Measurements from ENCODE around the gene PCGF1.

- TF ChIP-seq POLR2A (IDR thresholded peaks at IDR 0.05), result no peak
- TF ChIP-seq, protein P1, sequence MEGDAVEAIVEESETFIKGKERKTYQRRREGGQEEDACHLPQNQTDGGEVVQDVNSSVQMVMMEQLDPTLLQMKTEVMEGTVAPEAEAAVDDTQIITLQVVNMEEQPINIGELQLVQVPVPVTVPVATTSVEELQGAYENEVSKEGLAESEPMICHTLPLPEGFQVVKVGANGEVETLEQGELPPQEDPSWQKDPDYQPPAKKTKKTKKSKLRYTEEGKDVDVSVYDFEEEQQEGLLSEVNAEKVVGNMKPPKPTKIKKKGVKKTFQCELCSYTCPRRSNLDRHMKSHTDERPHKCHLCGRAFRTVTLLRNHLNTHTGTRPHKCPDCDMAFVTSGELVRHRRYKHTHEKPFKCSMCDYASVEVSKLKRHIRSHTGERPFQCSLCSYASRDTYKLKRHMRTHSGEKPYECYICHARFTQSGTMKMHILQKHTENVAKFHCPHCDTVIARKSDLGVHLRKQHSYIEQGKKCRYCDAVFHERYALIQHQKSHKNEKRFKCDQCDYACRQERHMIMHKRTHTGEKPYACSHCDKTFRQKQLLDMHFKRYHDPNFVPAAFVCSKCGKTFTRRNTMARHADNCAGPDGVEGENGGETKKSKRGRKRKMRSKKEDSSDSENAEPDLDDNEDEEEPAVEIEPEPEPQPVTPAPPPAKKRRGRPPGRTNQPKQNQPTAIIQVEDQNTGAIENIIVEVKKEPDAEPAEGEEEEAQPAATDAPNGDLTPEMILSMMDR (IDR thresholded peaks at IDR 0.05), result no peak
- TF ChIP-seq EP300 (IDR thresholded peaks at IDR 0.05), result no peak
Observed at GRCh38 chr2:74507926-74508520, 528 bp upstream of the PCGF1 start.
